ENCODE results near the gene NVL.

GRCh38 chr1:224317383-224318045, 12.5 kb downstream of the NVL start:
- no peak for TF ChIP-seq CTCF (IDR thresholded peaks at IDR 0.05)
- TF ChIP-seq POLR2A (IDR thresholded peaks at IDR 0.05) = no peak

All from vagina (tissue), 2 donors.